Measurements from ENCODE around the gene NMBR. TPM values are rescaled to one million over a fixed set of nuclear protein-coding genes. Genes with fewer than 3 reads are reported as not detected.

The NMBR gene
- total and polyA plus RNA-seq, 2 of the 8 experiments (the other 6 are each of a cell fraction or from before 2014, with no cell fraction given), result 0.08 TPM; not detected in 1

DNA sequence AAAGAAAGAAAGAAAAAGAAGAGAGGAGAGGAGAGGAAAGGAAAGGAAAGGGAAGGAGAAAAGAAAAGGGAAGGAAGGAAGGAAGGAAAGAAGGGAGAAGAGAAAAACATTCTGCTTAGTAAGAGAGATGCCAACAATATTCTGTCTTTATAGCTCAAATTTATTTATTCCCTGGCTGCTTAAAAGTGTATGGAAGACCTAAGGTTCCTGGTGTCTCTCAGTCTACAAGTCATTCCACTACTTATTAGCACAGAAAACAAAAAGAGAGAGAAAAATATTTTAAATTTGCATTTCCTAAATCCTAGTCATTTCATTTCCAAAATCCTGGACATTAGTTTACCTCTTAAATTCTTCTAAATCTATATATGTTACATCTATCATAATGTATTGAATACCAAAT lies 67.8 kb downstream of the NMBR start:
- no peak overlapping the region for H2BK120ac ChIP-seq (replicated peaks; ENCODE audit: low read depth, low read length)
- no peak overlapping the region for H2AFZ ChIP-seq (ENCODE audit: low read length)
- no peak overlapping the region for H3K4ac ChIP-seq (replicated peaks; ENCODE audit: insufficient read length, low read depth, low read length)
- H4K5ac ChIP-seq (ENCODE audit: insufficient read length, low read depth, low read length), result no peak overlapping the region
- no peak overlapping the region for H2BK12ac ChIP-seq (ENCODE audit: low read depth, low read length)
- no peak overlapping the region for H3K18ac ChIP-seq (ENCODE audit: extremely low read depth, low read length)
- H3K9ac ChIP-seq (replicated peaks in 1 of 4; ENCODE audit: extremely low read depth in 1 of 4, low read depth in 3 of 4, low read length in 3 of 4), result no peak overlapping the region
- H3K9me3 ChIP-seq (ENCODE audit: insufficient read depth in 2 of 2, low read depth in 1 of 2, low read length in 1 of 2), result no peaks in the 10 kb centered on the region
- no peak overlapping the region for H3K4me2 ChIP-seq (ENCODE audit: insufficient read depth in 1 of 2, low read depth in 2 of 2, low read length in 2 of 2)
- no peak overlapping the region for H2BK5ac ChIP-seq (ENCODE audit: low read depth, low read length)
- DNase-seq (ENCODE audit: low read depth in 1 of 2, low spot score in 2 of 2), result no peak
- H2BK20ac ChIP-seq (ENCODE audit: low read length), result no peak overlapping the region
- no peak for FAIRE-seq
- no peaks in the 10 kb centered on the region for H4K20me1 ChIP-seq (replicated peaks in 1 of 2; ENCODE audit: control insufficient read depth in 1 of 2, insufficient read depth in 2 of 2, low read length in 2 of 2)
- no peaks in the 10 kb centered on the region for H3K79me1 ChIP-seq (ENCODE audit: low read depth, low read length)
- no peak overlapping the region for H4K91ac ChIP-seq (replicated peaks; ENCODE audit: insufficient read length, low read length)
- H3K27me3 ChIP-seq (replicated peaks in 1 of 4; ENCODE audit: control insufficient read depth in 3 of 4, extremely low read depth in 1 of 4, insufficient read depth in 3 of 4, low read length in 3 of 4), result no peaks in the 10 kb centered on the region
- no peaks in the 10 kb centered on the region for H3K36me3 ChIP-seq (ENCODE audit: control insufficient read depth in 2 of 4, insufficient read depth in 4 of 4, low read length in 3 of 4)
- no peak overlapping the region for H4K8ac ChIP-seq (ENCODE audit: extremely low read depth, insufficient read depth, low read length)
- ChIA-PET POLR2A (ENCODE audit: partially characterized antibody) (no interaction called here), CTCF (ENCODE audit: partially characterized antibody) (interaction anchor here (0.9 to 1.1 kb wide), 4 partner anchors 9 to 89 kb away, joined by 3 read pairs; no protein-coding TSS in a partner anchor)
- no peak overlapping the region for H3K23ac ChIP-seq (ENCODE audit: insufficient read length)
- no peak overlapping the region for H3K27ac ChIP-seq (ENCODE audit: low read depth, low read length)
- H3K79me2 ChIP-seq (ENCODE audit: control insufficient read depth in 1 of 2, insufficient read depth in 2 of 2, low read length in 2 of 2), result no peaks in the 10 kb centered on the region
- H3K23me2 ChIP-seq (ENCODE audit: low read depth, low read length), result no peaks in the 10 kb centered on the region
- H3K56ac ChIP-seq (replicated peaks; ENCODE audit: insufficient read length, low read depth, low read length), result peak overlapping the region; percentile 13
- H2AK5ac ChIP-seq (ENCODE audit: low read depth, low read length), result no peak overlapping the region
- H2BK15ac ChIP-seq (ENCODE audit: low read length), result no peak overlapping the region
- no peak overlapping the region for H3K14ac ChIP-seq (ENCODE audit: insufficient read length)
- no peak overlapping the region for H3K4me3 ChIP-seq (ENCODE audit: extremely low read depth in 1 of 4, insufficient read depth in 2 of 4, low read depth in 3 of 4, low read length in 4 of 4)
- no peaks in the 10 kb centered on the region for H3K4me1 ChIP-seq (replicated peaks in 1 of 4; ENCODE audit: control insufficient read depth in 3 of 4, insufficient read depth in 4 of 4, low read length in 3 of 4)
- TF ChIP-seq KDM1A (IDR thresholded peaks at IDR 0.05; ENCODE audit: borderline replicate concordance, low read length) (no peak), RAD21 (IDR thresholded peaks at IDR 0.05 in 1 of 2, conservative IDR thresholded peaks at IDR 0.05 in 1 of 2; ENCODE audit: low read depth in 2 of 2, low read length in 2 of 2) (no peak), JUND (IDR thresholded peaks at IDR 0.05; ENCODE audit: low read length) (no peak), SRF (IDR thresholded peaks at IDR 0.05; ENCODE audit: low read depth, low read length) (no peak), POLR2AphosphoS5 (IDR thresholded peaks at IDR 0.05; ENCODE audit: low read depth, low read length) (no peak), CEBPB (IDR thresholded peaks at IDR 0.05; ENCODE audit: low read depth, low read length) (no peak), SP1 (IDR thresholded peaks at IDR 0.05; ENCODE audit: low read depth, low read length) (no peak), RBBP5 (IDR thresholded peaks at IDR 0.05; ENCODE audit: borderline replicate concordance, low read depth, low read length) (no peak), TEAD4 (IDR thresholded peaks at IDR 0.05; ENCODE audit: low read depth, low read length) (no peak), SP2 (IDR thresholded peaks at IDR 0.05; ENCODE audit: low read length) (no peak), RXRA (IDR thresholded peaks at IDR 0.05; ENCODE audit: insufficient read depth, low read depth, low read length) (no peak), YY1 (IDR thresholded peaks at IDR 0.05; ENCODE audit: low read depth, low read length) (no peak), RNF2 (IDR thresholded peaks at IDR 0.05; ENCODE audit: borderline replicate concordance, low read depth, low read length, missing control alignments, poor library complexity, severe bottlenecking) (no peak)
- TF ChIP-seq, protein P1, sequence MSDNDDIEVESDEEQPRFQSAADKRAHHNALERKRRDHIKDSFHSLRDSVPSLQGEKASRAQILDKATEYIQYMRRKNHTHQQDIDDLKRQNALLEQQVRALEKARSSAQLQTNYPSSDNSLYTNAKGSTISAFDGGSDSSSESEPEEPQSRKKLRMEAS (IDR thresholded peaks at IDR 0.05), result no peak
- TF ChIP-seq, protein P2, sequence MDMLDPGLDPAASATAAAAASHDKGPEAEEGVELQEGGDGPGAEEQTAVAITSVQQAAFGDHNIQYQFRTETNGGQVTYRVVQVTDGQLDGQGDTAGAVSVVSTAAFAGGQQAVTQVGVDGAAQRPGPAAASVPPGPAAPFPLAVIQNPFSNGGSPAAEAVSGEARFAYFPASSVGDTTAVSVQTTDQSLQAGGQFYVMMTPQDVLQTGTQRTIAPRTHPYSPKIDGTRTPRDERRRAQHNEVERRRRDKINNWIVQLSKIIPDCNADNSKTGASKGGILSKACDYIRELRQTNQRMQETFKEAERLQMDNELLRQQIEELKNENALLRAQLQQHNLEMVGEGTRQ (IDR thresholded peaks at IDR 0.05; ENCODE audit: low read length), result no peak

Measured in H1 (cell line).